ENCODE results near the gene DUXB. TPM values are rescaled to one million over a fixed set of nuclear protein-coding genes. Genes with fewer than 3 reads are reported as not detected.

DUXB gene
- total RNA-seq, 2 experiments from 2014 or later = not detected

GRCh38 chr16:75667503-75667902, 33.8 kb downstream of the DUXB start:
- CTCF ChIA-PET = no interaction called here
- POLR2A ChIA-PET = no interaction called here

DNA sequence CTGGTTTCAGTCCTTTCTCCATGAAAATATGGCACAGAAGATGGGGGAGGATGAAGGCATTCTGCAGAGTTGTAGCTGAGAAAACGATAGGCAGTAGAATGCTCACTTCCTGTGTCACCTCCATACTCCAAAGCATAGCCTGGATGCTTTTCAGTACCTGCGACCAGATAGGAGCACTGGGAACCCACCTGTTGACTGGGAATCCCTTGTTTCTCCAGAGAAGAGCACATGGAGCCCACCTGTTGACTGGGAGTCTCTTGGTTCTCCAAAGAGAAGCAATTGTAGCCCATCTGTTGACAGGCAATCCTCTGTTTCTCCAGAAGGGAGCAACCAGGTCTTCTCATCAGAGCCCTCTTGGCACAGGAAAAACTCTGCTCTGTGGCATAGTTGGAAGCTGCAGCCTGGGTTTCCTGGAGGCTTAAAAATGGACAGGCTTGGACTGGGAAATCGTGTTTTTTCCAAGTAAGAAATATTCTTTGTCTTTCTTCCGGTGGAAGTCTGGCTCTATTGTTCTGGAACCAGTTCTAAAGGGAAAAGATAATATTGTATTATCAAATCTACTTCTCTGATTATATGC, 40.4 kb downstream of the DUXB start:
- POLR2A ChIA-PET = no interaction called here

GRCh38 chr16:75660321-75660720, 40.9 kb downstream of the DUXB start:
- ChIA-PET CTCF (interaction anchor here (1.2 kb wide), 1 partner anchor 195 kb away, joined by 4 read pairs; the partner anchor contains the start of gene TMEM170A), POLR2A (interaction anchor here (0.6 to 1.1 kb wide), 2 partner anchors 13 to 37 kb away, joined by 3 to 6 read pairs; partner anchors contain the start of genes ADAT1 and KARS1)

More for the DNA sequence above, 40.4 kb downstream of the DUXB start:
- CTCF ChIA-PET = no interaction called here

GRCh38 chr16:75658175-75658574, 43.1 kb downstream of the DUXB start:
- ChIA-PET POLR2A (interaction anchor here (1.4 kb wide), 1 partner anchor 35 kb away, joined by 3 read pairs; the partner anchor contains the start of gene ADAT1), CTCF (no interaction called here)

GRCh38 chr16:75653922-75654321, 47.3 kb downstream of the DUXB start:
- ChIA-PET CTCF (interaction anchor here (0.6 kb wide), 1 partner anchor 36 kb away, joined by 5 read pairs; no protein-coding TSS in a partner anchor), POLR2A (no interaction called here)

- ChIA-PET POLR2A (interaction anchor here (0.6 to 3.5 kb wide), 11 partner anchors 18 to 1543 kb away, joined by 3 to 80 read pairs (median 4); partner anchors contain the start of genes ADAT1, MON1B and TMEM231), CTCF (interaction anchor here (0.8 to 3.0 kb wide), 5 partner anchors 26 to 215 kb away, joined by 4 to 20 read pairs (median 8); partner anchors contain the start of genes ADAT1 and CFDP1)
Observed at GRCh38 chr16:75648265-75649076, 52.8 kb downstream of the DUXB start.

DNA sequence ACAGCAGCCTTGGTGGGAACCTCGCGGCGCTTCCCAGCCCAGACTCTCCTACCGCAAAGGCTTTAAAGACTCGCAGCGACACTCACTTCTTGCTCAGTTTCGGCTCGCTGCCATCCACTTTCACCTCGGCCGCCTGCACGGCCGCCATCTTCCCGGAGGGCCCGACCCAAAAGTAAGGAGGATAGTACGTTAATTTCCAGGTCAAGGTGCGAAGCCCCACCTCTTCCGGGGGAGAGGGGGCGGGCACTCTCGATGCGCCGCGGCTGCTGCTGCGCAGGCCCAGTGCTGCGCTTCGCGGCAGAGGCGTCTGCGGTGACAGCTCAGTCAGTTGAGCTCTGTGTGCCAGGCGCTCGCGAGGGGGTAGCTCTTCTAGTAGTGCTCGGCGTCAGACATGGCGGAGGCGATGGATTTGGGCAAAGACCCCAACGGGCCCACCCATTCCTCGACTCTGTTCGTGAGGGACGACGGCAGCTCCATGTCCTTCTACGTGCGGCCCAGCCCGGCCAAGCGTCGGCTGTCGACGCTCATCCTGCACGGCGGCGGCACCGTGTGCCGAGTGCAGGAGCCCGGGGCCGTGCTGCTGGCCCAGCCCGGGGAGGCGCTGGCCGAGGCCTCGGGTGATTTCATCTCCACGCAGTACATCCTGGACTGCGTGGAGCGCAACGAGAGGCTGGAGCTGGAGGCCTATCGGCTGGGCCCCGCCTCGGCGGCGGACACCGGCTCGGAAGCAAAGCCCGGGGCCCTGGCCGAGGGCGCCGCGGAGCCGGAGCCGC, 53.6 kb downstream of the DUXB start, which contains the start of the genes KARS1 and TERF2IP:
Gene KARS1 (minus strand): TSS at position 174 of the 773 bp plus-strand sequence. CDS start 26 bp downstream, at position 148.
Gene TERF2IP (plus strand): TSS at position 282 of the 773 bp plus-strand sequence. CDS start 110 bp downstream, at position 392.
- ChIA-PET POLR2A (interaction anchor here (0.7 to 3.5 kb wide), 14 partner anchors 11 to 1544 kb away, joined by 3 to 80 read pairs (median 4); partner anchors contain the start of genes ADAT1, MON1B and TMEM231), CTCF (interaction anchor here (1.1 to 3.0 kb wide), 5 partner anchors 25 to 184 kb away, joined by 3 to 20 read pairs (median 8); partner anchors contain the start of genes ADAT1 and TMEM170A)

DNA sequence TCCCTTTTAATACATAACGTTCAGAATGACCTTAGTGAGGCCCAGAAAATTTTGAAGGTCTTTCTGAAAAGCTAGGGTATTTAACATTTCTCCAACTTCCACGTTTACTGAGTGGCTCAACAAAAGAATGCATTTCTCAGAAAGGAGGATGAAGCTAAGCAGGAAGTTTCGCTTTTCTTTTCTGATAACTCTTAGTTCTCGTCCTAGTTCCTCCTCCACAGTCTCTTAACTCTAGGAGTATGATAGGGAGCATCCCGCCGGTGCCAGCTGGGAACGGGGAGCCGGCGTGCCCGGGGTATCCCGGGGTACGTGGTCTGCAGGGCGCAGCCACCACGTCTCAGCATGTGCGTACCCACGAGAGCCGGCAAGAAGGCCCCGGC, 54.2 kb downstream of the DUXB start:
- ChIA-PET CTCF (interaction anchor here (1.1 to 3.0 kb wide), 4 partner anchors 25 to 183 kb away, joined by 3 to 20 read pairs (median 12); partner anchors contain the start of genes ADAT1 and TMEM170A), POLR2A (interaction anchor here (0.7 to 3.5 kb wide), 15 partner anchors 11 to 1544 kb away, joined by 3 to 80 read pairs (median 4); partner anchors contain the start of genes ADAT1, MON1B and TMEM231)

DNA sequence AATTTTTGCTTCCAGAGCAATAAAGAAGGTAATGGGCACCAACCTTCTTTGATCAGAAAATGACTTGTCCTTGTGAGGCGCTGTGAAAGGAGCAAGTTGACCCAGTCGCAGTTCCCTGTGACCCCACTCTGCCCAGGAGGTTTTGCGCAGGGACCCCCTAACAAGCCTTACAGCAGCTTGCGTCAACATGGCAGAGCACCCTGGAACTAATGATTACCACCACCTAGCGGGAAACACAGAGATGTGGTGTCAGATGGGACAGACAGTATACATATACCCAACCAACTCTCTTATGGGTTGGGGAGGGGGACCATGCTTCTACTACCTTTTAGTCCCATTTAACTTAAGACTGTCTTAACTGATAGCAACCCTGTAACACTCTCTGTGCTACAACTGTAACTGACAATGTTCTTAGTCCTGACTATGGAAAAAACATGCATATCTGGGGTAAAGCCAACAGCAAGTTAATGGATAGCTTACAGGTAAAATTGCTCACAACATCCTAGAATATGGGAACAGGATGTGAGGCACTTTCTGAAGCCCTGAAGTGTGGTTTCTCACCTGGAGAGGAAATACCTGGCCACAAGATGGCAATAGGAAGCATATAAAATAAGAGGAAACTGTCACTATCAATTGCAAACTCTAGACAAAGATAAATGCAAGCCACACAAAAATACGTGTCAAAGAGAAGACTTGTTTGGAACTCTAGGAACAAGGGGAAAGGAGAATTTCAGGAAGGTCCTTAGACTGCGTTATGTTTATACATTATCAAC, 56.8 kb downstream of the DUXB start:
- CTCF ChIA-PET = no interaction called here
- POLR2A ChIA-PET = interaction anchor here (0.5 kb wide), 1 partner anchor 85 kb away, joined by 3 read pairs; no protein-coding TSS in a partner anchor

Other genes starting within 250 kb of the DUXB start
- 10 to 100 TPM; 38.0 to 42.7 TPM for gene TMEM170A, start 236.8 kb downstream of the DUXB start, total RNA-seq
- under 1 TPM; 0.04 to 0.06 TPM for gene CHST6, start 206.0 kb downstream of the DUXB start, total RNA-seq
- under 1 TPM; 0.27 to 0.44 TPM for gene CHST5, start 165.4 kb downstream of the DUXB start, total RNA-seq
- gene TMEM231, start 145.2 kb downstream of the DUXB start, total RNA-seq = 1 to 10 TPM; 6.0 to 6.4 TPM
- gene GABARAPL2, start 135.1 kb downstream of the DUXB start, total RNA-seq = 10 to 100 TPM; 69.9 to 71.8 TPM
- 10 to 100 TPM; 53.5 to 57.2 TPM for gene ADAT1, start 78.2 kb downstream of the DUXB start, total RNA-seq
- gene KARS1, start 53.8 kb downstream of the DUXB start, total RNA-seq = 100 to 1,000 TPM; 321 to 325 TPM
- gene TERF2IP, start 53.7 kb downstream of the DUXB start, total RNA-seq = 10 to 100 TPM; 78.2 to 84.4 TPM
- gene CPHXL2, start 24.5 kb downstream of the DUXB start, total RNA-seq = not detected
- not detected for gene CPHXL, start 25.0 kb upstream of the DUXB start, total RNA-seq

Measured in activated CD8-positive, alpha-beta memory T cell treated with anti-CD3 and anti-CD28 coated beads for 36 hours (primary cell).